ENCODE results near the gene QPCTL. TPM values are rescaled to one million over a fixed set of nuclear protein-coding genes. Genes with fewer than 3 reads are reported as not detected.

QPCTL gene
- total and polyA plus RNA-seq, 9 of the 15 experiments (the other 6 are each of a cell fraction or from before 2014, with no cell fraction given): 0.99 to 31.3 (median 12.7) TPM

DNA sequence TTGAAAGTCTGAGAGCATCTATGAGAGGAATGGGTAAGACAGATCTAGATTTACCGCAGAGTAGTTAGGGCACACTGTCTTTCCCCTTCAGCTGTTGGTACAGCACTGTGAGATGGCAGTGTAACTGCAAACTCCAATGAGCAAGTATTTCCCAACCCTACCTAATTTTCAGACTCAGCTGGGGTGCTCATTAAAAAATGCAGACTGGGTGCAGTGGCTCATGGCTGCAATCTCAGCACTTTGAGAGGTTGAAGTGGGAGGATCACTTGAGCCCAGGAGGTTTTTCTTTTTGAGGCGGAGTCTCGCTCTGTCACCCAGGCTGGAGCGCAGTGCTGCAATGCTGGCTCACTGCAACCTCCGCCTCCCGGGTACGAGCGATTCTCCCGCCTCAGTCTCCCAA, 12.6 kb downstream of the QPCTL start:
- ChIA-PET POLR2A (interaction anchor here (1.2 to 6.0 kb wide), 3 partner anchors 10 to 22 kb away, joined by 3 to 46 read pairs (median 16); partner anchors contain the start of genes QPCTL and SNRPD2), CTCF (ENCODE audit: low intra/inter-chr PET ratio) (no interaction called here)
- Histone ChIP-seq H3K36me3 (ENCODE audit: control insufficient read depth, insufficient read depth, low read length) (peaks cover 31% of the 10 kb centered on the region; the same call in 1 of the 3 replicates), H2AFZ (ENCODE audit: low read depth, low read length) (no peak overlapping the region), H3K9me1 (ENCODE audit: control insufficient read depth, insufficient read depth, low read length) (no peaks in the 10 kb centered on the region), H3K9me3 (replicated peaks; ENCODE audit: control insufficient read depth, insufficient read depth, low read depth, low read length) (no peaks in the 10 kb centered on the region), H3K4me2 (ENCODE audit: insufficient read depth, low read length) (no peak overlapping the region), H3K9ac (ENCODE audit: insufficient read depth in 1 of 2, low read depth in 2 of 2, low read length in 2 of 2) (no peak overlapping the region), H3K4me3 (no peak overlapping the region), H4K20me1 (replicated peaks; ENCODE audit: control insufficient read depth, insufficient read depth, low read length) (no peaks in the 10 kb centered on the region), H3K27ac (ENCODE audit: extremely low read depth, low read depth, low read length) (no peak overlapping the region), H3K27me3 (ENCODE audit: control insufficient read depth in 2 of 2, insufficient read depth in 2 of 2, low read length in 2 of 2) (no peaks in the 10 kb centered on the region), H3K79me2 (ENCODE audit: control insufficient read depth, insufficient read depth, low read length) (no peaks in the 10 kb centered on the region), H3K4me1 (replicated peaks in 1 of 2; ENCODE audit: control insufficient read depth in 2 of 2, insufficient read depth in 2 of 2, low read length in 2 of 2) (no peaks in the 10 kb centered on the region; a peak in 1 of 5 replicates)
- ATAC-seq (peak; percentile 37; the same call in 2 of the 3 replicates), FAIRE-seq (no peak), DNase-seq (ENCODE audit: extremely low read depth in 1 of 4, low spot score in 3 of 4) (no peak)
- WGBS (ENCODE audit: insufficient coverage, low coverage, missing lambda C conversion rate): 66% methylated on average over 9 of the region's 9 CpGs
- intact Hi-C loops (cut with micrococcal nuclease): no loop called here
- in situ Hi-C loops (cut with MboI): no loop called here
- TF ChIP-seq MTA3 (IDR thresholded peaks at IDR 0.05; ENCODE audit: borderline replicate concordance) (no peak), RHOXF2B (CRISPR knock-in tag; conservative IDR thresholded peaks at IDR 0.05) (no peak), XRCC3 (IDR thresholded peaks at IDR 0.05) (no peak), KLF6 (CRISPR knock-in tag; IDR thresholded peaks at IDR 0.05; ENCODE audit: borderline replicate concordance) (no peak), SUPT5H (IDR thresholded peaks at IDR 0.05) (peak; percentile 3; the same call in 1 of the 2 replicates), IFI16 (CRISPR knock-in tag; IDR thresholded peaks at IDR 0.05) (no peak), POLR2G (IDR thresholded peaks at IDR 0.05; ENCODE audit: low read depth, low read length) (peak; percentile 42; the same call in 1 of the 2 replicates), KDM1A (IDR thresholded peaks at IDR 0.05) (0 out of 4 replicates have a peak, but pooled peaks of 1 of the 2 experiments have one; percentile 8), ZNF24 (IDR thresholded peaks at IDR 0.05) (no peak)
- no TSS peak for BruUV-seq (replicated peaks)

Measured in K562 (cell line).